NCI-H146 treated with DMSO at 0.1 percent for 48 hours (cell line): ENCODE results near the gene CCDC6.
"Not testable (repeated sequence)": the region's sequence is repeated elsewhere in the genome, so short reads cannot be mapped to it uniquely, and the experiment has no call there.

Source experiments
- DNase-seq: peaks from one replicate; lab custom pipeline; 2025; ENCODE audit not compliant: unreplicated experiment; lab: John Stamatoyannopoulos, UW

CCDC6 gene

GRCh38 chr10:59771162-59771807 lies 135.1 kb downstream of the CCDC6 start:
- DNase-seq, result no peak

DNA sequence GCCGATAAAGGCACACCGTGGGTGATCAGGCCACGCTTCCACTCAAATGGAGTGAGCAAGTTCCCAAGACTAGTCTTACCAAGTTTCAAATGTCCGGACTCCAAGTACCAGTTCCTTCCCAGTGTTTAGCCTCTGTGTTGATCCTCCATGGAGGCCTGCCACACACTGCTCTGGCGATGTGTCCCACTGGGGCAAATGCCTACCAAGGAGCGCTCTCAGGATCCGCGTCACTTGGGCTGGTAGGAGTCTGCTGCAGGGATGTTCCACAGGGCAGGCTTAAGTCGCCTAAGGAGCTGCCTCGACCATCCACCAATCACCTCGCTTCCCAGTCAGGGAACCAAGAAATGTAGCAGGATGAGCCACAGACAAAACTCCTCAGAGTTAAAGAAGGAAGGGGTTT lies 135.7 kb downstream of the CCDC6 start:
- no peak for DNase-seq

DNA sequence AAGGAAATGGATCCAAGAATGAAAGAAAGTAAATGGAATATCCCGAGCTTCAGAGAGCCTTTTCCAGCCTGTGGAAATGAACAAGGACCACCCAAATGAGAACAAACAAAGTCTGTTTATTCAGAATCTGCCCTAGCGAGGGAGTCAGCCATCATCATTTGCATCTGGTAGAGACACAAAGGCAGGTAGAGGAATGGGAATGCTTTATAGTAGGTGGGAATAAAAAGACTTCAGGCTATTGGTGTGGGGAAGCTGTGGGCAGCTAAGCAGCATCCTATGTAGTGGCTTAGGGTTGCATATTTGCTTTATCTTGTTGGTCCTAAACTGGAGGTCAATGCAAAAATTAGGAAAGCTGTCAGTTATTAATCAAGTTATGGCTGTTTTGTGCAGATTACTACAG lies 143.9 kb downstream of the CCDC6 start:
- no peak for DNase-seq

DNA sequence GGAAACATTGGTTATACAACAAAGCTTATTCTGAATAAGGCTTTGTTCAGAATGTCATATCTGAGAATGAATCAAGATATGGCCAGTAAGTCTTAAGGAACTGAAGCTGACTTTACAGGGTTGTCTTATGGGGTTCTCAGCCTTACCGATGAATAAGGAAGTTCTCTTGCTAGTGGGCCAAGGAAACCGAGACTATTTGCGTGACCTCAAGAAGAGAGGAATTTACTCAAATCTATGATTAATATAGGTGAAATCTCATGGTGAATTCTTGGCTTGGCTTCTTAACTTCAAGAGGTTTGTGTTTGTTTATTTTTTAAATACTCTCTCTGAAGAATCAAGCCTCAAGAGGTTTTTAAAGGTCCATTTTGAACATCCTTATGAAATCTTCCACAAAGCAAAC lies 148.4 kb downstream of the CCDC6 start:
- no peak for DNase-seq

GRCh38 chr10:59754951-59755350 lies 151.4 kb downstream of the CCDC6 start:
- DNase-seq, result no peak

- DNase-seq, result no peak
These were observed 153.1 kb downstream of the CCDC6 start, which contains the start of gene MRLN for GRCh38 chr10:59753267-59753666. MRLN (minus strand) TSS chr10:59753455.

DNA sequence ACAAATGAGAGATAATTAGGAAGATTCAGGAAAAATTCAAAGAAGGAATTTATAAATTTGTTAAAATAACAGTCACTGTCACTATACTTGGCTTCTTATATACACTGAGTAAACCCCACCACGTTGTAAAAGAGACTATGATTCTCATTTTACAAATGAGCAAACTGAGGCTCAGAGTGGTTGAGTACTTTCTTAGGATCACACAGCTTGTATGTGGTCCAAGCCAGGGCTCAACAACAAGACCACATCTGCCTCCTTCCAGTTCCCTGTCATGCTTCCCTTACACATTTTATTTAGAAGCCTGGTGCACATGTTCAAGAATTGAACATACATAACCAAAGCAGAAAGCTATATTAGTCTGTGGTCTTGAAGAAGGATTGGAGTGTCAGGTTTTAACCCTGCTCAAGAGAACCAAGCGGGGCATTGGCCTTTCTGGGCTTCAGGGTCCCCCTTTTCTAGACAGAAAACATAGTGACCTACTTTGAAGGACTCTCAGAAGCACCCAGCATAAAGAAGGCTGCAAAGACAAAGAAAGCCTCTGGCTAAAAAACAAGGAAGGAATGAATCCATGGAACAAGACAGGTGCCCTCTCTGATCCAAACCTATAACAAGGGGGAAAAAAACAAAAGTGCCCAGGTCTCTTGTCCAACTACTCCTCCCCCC lies 153.9 kb downstream of the CCDC6 start:
- DNase-seq, result no peak

- no peak for DNase-seq
These were observed 156.0 kb downstream of the CCDC6 start for GRCh38 chr10:59750155-59750945.

DNA sequence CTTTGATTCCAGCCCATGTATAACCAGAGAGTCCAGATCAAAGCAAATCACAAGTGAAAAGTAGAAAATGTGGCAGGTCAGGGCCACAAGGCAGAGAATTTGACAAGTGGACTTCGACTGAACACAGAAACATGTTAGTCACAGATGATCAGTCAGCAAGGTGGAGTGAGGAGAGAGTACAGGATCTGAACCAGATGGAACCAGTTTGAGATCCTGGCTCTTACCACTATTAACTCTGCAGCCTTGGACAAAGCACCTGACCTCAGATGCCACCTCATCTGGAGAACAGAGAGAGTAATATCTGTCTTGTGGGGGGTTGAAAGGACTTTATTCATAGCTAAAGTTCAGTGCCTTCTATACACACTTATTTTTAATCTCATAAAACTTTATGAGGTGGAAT lies 157.5 kb downstream of the CCDC6 start:
- no peak for DNase-seq

DNA sequence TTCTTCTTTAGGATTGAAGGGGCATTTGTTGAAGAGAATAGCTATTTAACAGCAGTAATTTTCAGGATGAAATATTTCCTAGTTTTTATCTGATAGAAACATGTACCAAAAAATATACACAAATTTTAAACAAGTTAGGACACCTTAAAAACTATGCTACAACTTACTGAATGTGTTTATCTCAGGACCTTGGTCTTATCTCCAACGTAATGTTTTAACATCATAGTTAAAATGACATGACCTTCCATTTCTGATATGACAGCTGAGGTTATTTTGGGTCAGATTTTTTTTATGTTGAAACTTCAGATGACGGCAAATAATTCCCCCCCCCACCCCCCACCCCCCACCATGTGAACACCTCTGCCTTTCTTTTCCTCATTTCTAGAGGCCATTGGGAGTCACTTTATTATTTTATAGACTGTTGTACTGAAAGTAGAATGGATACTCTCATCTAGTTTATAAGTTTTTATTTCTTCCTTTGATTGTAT lies 161.1 kb downstream of the CCDC6 start:
- DNase-seq, result no peak

DNA sequence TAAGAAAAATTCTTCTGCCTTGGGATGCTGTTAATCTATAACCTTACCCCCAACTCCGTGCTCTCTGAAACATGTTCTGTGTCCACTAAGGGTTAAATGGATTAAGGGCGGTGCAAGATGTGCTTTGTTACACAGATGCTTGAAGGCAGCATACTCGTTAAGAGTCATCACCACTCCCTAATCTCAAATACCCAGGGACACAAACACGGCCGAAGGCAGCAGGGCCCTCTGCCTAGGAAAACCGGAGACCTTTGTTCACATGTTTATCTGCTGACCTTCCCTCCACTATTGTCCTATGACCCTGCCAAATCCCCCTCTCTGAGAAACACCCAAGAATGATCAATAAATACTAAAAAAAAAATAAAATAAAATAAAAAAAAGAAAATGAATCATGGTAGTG lies 161.6 kb downstream of the CCDC6 start:
- DNase-seq, result not testable (repeated sequence)

DNA sequence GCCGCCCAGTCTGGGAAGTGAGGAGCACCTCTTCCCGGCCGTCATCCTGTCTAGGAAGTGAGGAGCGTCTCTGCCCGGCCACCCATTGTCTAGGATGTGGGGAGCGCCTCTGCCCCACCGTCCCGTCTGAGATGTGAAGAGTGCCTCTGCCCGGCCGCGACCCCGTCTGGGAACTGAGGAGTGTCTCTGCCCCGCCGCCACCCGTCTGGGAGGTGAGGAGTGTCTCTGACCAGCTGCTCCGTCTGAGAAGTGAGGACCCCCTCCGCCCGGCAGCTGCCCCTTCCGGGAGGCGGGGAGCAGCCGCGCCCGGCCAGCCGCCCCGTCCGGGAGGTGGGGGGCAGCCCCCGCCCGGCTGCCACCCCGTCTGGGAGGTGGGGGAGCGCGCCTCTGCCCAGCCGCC lies 162.2 kb downstream of the CCDC6 start:
- DNase-seq, result not testable (repeated sequence)

GRCh38 chr10:59741583-59741982 lies 164.8 kb downstream of the CCDC6 start:
- no peak for DNase-seq

- no peak for DNase-seq
These were observed 165.3 kb downstream of the CCDC6 start for GRCh38 chr10:59741048-59741447.
